SK-N-SH treated with all-trans-retinoic acid at 6 μM for 48 hours (cell line): ENCODE data around the gene PRC1.

Experiments
- ESRRG ChIP-seq: fragments of 250-450 bp; sonication (Bioruptor Pico); IDR thresholded peaks from 2 replicates; pipeline ENCODE4 v1.6.1; 2021; ENCODE audit warnings: mild to moderate bottlenecking
- ISL1 ChIP-seq: fragments of 250-450 bp; sonication (Bioruptor Pico); IDR thresholded peaks from 2 replicates; pipeline ENCODE4 v2.1.2; 2022; ENCODE audit warnings: mild to moderate bottlenecking, moderate library complexity
- RARB ChIP-seq: fragments of 250-450 bp; sonication (Bioruptor Pico); IDR thresholded peaks from 2 replicates; pipeline ENCODE4 v1.8.0; 2021; ENCODE audit warnings: mild to moderate bottlenecking, moderate library complexity
- SNAI2 ChIP-seq: fragments of 250-450 bp; sonication (Bioruptor Pico); IDR thresholded peaks from 2 replicates; pipeline ENCODE4 v1.5.0; 2020; ENCODE audit warnings: mild to moderate bottlenecking, moderate library complexity
- TCF4 ChIP-seq: fragments of 250-450 bp; sonication (Bioruptor Pico); IDR thresholded peaks from 2 replicates; pipeline ENCODE4 v1.8.0; 2021; ENCODE audit warnings: mild to moderate bottlenecking, moderate library complexity, borderline replicate concordance
- TSHZ2 ChIP-seq: fragments of 250-450 bp; sonication (Bioruptor Pico); IDR thresholded peaks from 2 replicates; pipeline ENCODE4 v1.5.0; 2020; ENCODE audit warnings: mild to moderate bottlenecking, moderate library complexity
- ZFP3 ChIP-seq: fragments of 250-450 bp; sonication (Bioruptor Pico); IDR thresholded peaks from 2 replicates; pipeline ENCODE4 v1.5.0; 2020; ENCODE audit warnings: mild to moderate bottlenecking, moderate library complexity
- TF ChIP-seq, protein P1 (sequence below): fragments of 250-450 bp; sonication (Bioruptor Pico); IDR thresholded peaks from 2 replicates; pipeline ENCODE4 v1.5.1; 2020; ENCODE audit warnings: low read depth, mild to moderate bottlenecking, moderate library complexity

DNA sequence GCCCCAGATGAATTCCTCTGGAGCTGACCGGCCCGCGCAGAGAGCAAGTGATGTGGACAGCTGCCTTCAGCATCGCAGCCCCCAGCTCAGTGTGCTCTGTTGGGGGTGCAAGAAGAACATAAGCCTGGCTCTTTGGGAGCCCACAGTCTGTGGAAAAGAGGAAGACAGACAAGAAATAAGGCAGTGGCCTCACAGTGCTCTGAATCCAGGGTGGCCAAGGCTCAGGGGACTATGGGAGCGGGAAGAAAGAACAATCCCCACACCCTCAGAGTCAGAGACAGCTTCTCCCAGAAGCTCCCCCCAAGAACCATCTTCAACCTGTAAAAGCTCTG, 61.7 kb downstream of the PRC1 start:
- TF ChIP-seq SNAI2 (no peak), TCF4 (CRISPR knock-in tag) (no peak), ZFP3 (no peak), TSHZ2 (no peak), RARB (CRISPR knock-in tag) (no peak), ISL1 (no peak), ESRRG (CRISPR knock-in tag) (no peak)
- TF ChIP-seq, protein P1, sequence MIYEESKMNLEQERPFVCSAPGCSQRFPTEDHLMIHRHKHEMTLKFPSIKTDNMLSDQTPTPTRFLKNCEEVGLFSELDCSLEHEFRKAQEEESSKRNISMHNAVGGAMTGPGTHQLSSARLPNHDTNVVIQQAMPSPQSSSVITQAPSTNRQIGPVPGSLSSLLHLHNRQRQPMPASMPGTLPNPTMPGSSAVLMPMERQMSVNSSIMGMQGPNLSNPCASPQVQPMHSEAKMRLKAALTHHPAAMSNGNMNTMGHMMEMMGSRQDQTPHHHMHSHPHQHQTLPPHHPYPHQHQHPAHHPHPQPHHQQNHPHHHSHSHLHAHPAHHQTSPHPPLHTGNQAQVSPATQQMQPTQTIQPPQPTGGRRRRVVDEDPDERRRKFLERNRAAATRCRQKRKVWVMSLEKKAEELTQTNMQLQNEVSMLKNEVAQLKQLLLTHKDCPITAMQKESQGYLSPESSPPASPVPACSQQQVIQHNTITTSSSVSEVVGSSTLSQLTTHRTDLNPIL (CRISPR knock-in tag): no peak
